B cell (primary cell): ENCODE results near the gene KCNJ18. TPM values are rescaled to one million over a fixed set of nuclear protein-coding genes. Genes with fewer than 3 reads are reported as not detected.
"Not testable (repeated sequence)": the region's sequence is repeated elsewhere in the genome, so short reads cannot be mapped to it uniquely, and the experiment has no call there.

Source experiments
- ATAC-seq: fragments of 200-7000 bp; cut with Tn5 transposase; one replicate; pipeline ENCODE4 v1.10.0; 2021; ENCODE audit warnings: low read depth, mild to moderate bottlenecking, moderate number of reproducible peaks, moderate library complexity
- CTCF ChIA-PET: fragments of 350-600 bp; sonication (Branson Sonifier 250); formaldehyde crosslinking; loops from one replicate; lab custom pipeline; 2021; ENCODE audit warnings: antibody characterized with exemption, inconsistent platforms; lab: Charles Lee
- POLR2A ChIA-PET: fragments of 350-600 bp; sonication (Branson Sonifier 250); formaldehyde crosslinking; loops from one replicate; lab custom pipeline; 2021; ENCODE audit warnings: antibody characterized with exemption; lab: Charles Lee
- DNase-seq: peaks from one replicate; pipeline ENCODE4 v3.0.0; 2013
- H2AFZ ChIP-seq: 2 replicates; pipeline ENCODE4 v1.6.1; 2012; ENCODE audit warnings: mild to moderate bottlenecking, low read depth, low read length; ENCODE audit not compliant: insufficient read depth, poor library complexity, severe bottlenecking
- H3K27ac ChIP-seq, 2 donors: 1 replicate in 1 of 2; 2 replicates in 1 of 2; pipeline ENCODE4 v1.5.1; 2012 to 2013; ENCODE audit warnings: low read length in 2 of 2, mild to moderate bottlenecking in 2 of 2, moderate library complexity in 1 of 2
- H3K27me3 ChIP-seq, 4 experiments: fragments of 200-600 bp in 1 of 4; sonication (generic) in 1 of 4; replicated peaks in 1 of 4; 1 replicate in 2 of 4; 2 replicates in 2 of 4; pipeline versions ENCODE4 v1.6.1 to v1.7.0; 2013 to 2016; ENCODE audit warnings: low read length in 3 of 4, mild to moderate bottlenecking in 2 of 4, mixed read lengths in 1 of 4, moderate library complexity in 1 of 4; ENCODE audit not compliant: insufficient read depth in 4 of 4, control insufficient read depth in 3 of 4; ENCODE audit errors: control extremely low read depth in 1 of 4
- H3K36me3 ChIP-seq, 2 experiments: replicated peaks in 1 of 2; 1 replicate in 1 of 2; 2 replicates in 1 of 2; pipeline versions ENCODE4 v1.6.1 to v1.7.1; 2013; ENCODE audit warnings: low read length in 1 of 2; ENCODE audit not compliant: insufficient read depth in 2 of 2, control insufficient read depth in 1 of 2; ENCODE audit errors: control extremely low read depth in 1 of 2, extremely low read depth in 1 of 2
- H3K4me1 ChIP-seq, 2 donors: fragments of 200-600 bp in 1 of 2; sonication (generic) in 1 of 2; 1 replicate in 1 of 2; 2 replicates in 1 of 2; pipeline versions ENCODE4 v1.5.1 to v1.6.1; 2013 to 2017; ENCODE audit warnings: low read length in 2 of 2; ENCODE audit not compliant: control insufficient read depth in 2 of 2, insufficient read depth in 2 of 2
- H3K4me2 ChIP-seq: replicated peaks from 2 replicates; pipeline ENCODE3; 2012; ENCODE audit warnings: mild to moderate bottlenecking, low read depth, low read length; ENCODE audit not compliant: poor library complexity, severe bottlenecking
- H3K4me3 ChIP-seq, 5 experiments: fragments of 200-600 bp in 1 of 5; sonication (generic) in 1 of 5; 1 replicate in 3 of 5; 2 replicates in 2 of 5; pipeline versions ENCODE4 v1.5.1 to v1.7.0; 2011 to 2016; ENCODE audit warnings: low read length in 4 of 5, mild to moderate bottlenecking in 4 of 5, low read depth in 2 of 5, control low read depth in 1 of 5, moderate library complexity in 1 of 5; ENCODE audit not compliant: insufficient read depth in 1 of 5; ENCODE audit errors: control extremely low read depth in 1 of 5, extremely low read depth in 1 of 5
- H3K79me2 ChIP-seq: fragments of 200-600 bp; sonication (generic); one replicate; pipeline ENCODE4 v1.6.0; 2016; ENCODE audit warnings: low read length; ENCODE audit not compliant: control insufficient read depth, insufficient read depth
- H3K9ac ChIP-seq: fragments of 200-600 bp; sonication (generic); 2 replicates; pipeline ENCODE4 v1.6.1; 2017; ENCODE audit warnings: mild to moderate bottlenecking, low read length, moderate library complexity
- H3K9me3 ChIP-seq, 3 donors: one replicate each; pipeline versions ENCODE4 v1.6.1 to v1.7.1; 2013; ENCODE audit warnings: low read length in 2 of 3; ENCODE audit not compliant: control insufficient read depth in 2 of 3, insufficient read depth in 1 of 3; ENCODE audit errors: control extremely low read depth in 1 of 3
- H4K20me1 ChIP-seq: 2 replicates; pipeline ENCODE4 v1.6.0; 2012; ENCODE audit warnings: mild to moderate bottlenecking, low read length; ENCODE audit not compliant: insufficient read depth, control insufficient read depth, poor library complexity, severe bottlenecking
- H3K27ac Mint-ChIP-seq: one replicate; pipeline ENCODE4 v1.8.0; 2021; ENCODE audit warnings: mixed read lengths
- H3K27me3 Mint-ChIP-seq: one replicate; pipeline ENCODE4 v1.8.0; 2021; ENCODE audit warnings: mixed read lengths
- H3K4me1 Mint-ChIP-seq: one replicate; pipeline ENCODE4 v1.8.0; 2021; ENCODE audit warnings: mixed read lengths
- H3K4me3 Mint-ChIP-seq: one replicate; pipeline ENCODE4 v1.8.0; 2021; ENCODE audit warnings: mixed read lengths
- H3K9me3 Mint-ChIP-seq: one replicate; pipeline ENCODE4 v1.8.0; 2022; ENCODE audit warnings: mixed read lengths; ENCODE audit not compliant: insufficient read depth
- WGBS: methylation state at CpG from one replicate; pipeline ENCODE4 v1.1.5; 2013; ENCODE audit warnings: missing lambda C conversion rate; ENCODE audit not compliant: insufficient coverage; 5-methylcytosine and 5-hydroxymethylcytosine counted together
- intact Hi-C: fragments of 100-400 bp; cut with micrococcal nuclease; formaldehyde crosslinking; loops from one replicate; pipeline ENCODE4 v1.10.0; 2022
- polyA plus RNA-seq: library from polyadenylated mRNA; depleted of rRNA; stranded (reverse); fragments of >200 nt; gene quantifications from 2 replicates; pipeline ENCODE4 v1.2.3, GENCODE V29; 2012
- total RNA-seq, 2 donors: library from RNA; stranded (reverse); fragments of 120-200 nt in 1 of 2; gene quantifications; 1 replicate in 1 of 2; 2 replicates in 1 of 2; pipeline versions ENCODE4 v1.2.3 to v1.2.4, GENCODE V29; 2013 to 2022

Gene KCNJ18
- total and polyA plus RNA-seq, 2 donors (not counting 1 experiment from before 2014, with no cell fraction given), result not detected

- H3K9ac ChIP-seq, H3K4me1 Mint-ChIP-seq, H4K20me1 ChIP-seq, H3K27ac ChIP-seq, CTCF ChIA-PET, H3K4me1 ChIP-seq, H3K27me3 ChIP-seq, H3K36me3 ChIP-seq, H3K27me3 Mint-ChIP-seq, H3K79me2 ChIP-seq, H3K4me3 ChIP-seq, H3K4me2 ChIP-seq, H3K4me3 Mint-ChIP-seq, H2AFZ ChIP-seq, H3K27ac Mint-ChIP-seq, POLR2A ChIA-PET, H3K9me3 Mint-ChIP-seq, ATAC-seq, DNase-seq, intact Hi-C loops: not testable (repeated sequence)
- peaks cover 0 to 29% (median 0%) of the 10 kb centered on the region in 3 donors for H3K9me3 ChIP-seq
- 87% methylated on average over 5 of the region's 7 CpGs for WGBS
These were observed 14.8 kb downstream of the KCNJ18 start for GRCh38 chr17:21707131-21707530.

- H3K4me3 ChIP-seq, H3K27ac ChIP-seq, H3K36me3 ChIP-seq, H3K27me3 Mint-ChIP-seq, CTCF ChIA-PET, H3K4me1 ChIP-seq, intact Hi-C loops, H3K27ac Mint-ChIP-seq, POLR2A ChIA-PET, H2AFZ ChIP-seq, H3K9me3 Mint-ChIP-seq, H3K27me3 ChIP-seq, H4K20me1 ChIP-seq, H3K4me1 Mint-ChIP-seq, DNase-seq, H3K4me2 ChIP-seq, ATAC-seq, H3K79me2 ChIP-seq, H3K9ac ChIP-seq, H3K4me3 Mint-ChIP-seq: not testable (repeated sequence)
- 91% methylated on average over 10 of the region's 17 CpGs for WGBS
- peaks cover 0 to 26% (median 0%) of the 10 kb centered on the region in 3 donors for H3K9me3 ChIP-seq
These were observed 15.6 kb downstream of the KCNJ18 start for GRCh38 chr17:21707711-21708611.

GRCh38 chr17:21708612-21709535, 16.6 kb downstream of the KCNJ18 start:
- WGBS, result 89% methylated on average over 11 of the region's 15 CpGs

More at GRCh38 chr17:21708612-21709535, 16.6 kb downstream of the KCNJ18 start:
- H3K4me1 Mint-ChIP-seq, ATAC-seq, H2AFZ ChIP-seq, H3K79me2 ChIP-seq, POLR2A ChIA-PET, H3K4me2 ChIP-seq, H3K9ac ChIP-seq, H3K27ac Mint-ChIP-seq, DNase-seq, CTCF ChIA-PET, H3K36me3 ChIP-seq, H3K4me1 ChIP-seq, H3K27ac ChIP-seq, H3K27me3 Mint-ChIP-seq, intact Hi-C loops, H3K4me3 Mint-ChIP-seq, H4K20me1 ChIP-seq, H3K27me3 ChIP-seq, H3K9me3 Mint-ChIP-seq, H3K4me3 ChIP-seq: not testable (repeated sequence)
- peaks cover 0 to 26% (median 0%) of the 10 kb centered on the region in 3 donors for H3K9me3 ChIP-seq
